CD1c-positive myeloid dendritic cell (primary cell): Measurements from ENCODE around the gene COX10.
A peak's percentile ranks its signal among the peaks of the same experiment; 100 is the strongest.

Source experiments
- DNase-seq: peaks from one replicate; pipeline ENCODE4 v3.0.0-alpha.2; 2016; ENCODE audit errors: extremely low spot score

The COX10 gene

GRCh38 chr17:14070344-14070984, 1.2 kb downstream of the COX10 start:
- DNase-seq = no peak

- peak; percentile 13 for DNase-seq
Observed at GRCh38 chr17:14072881-14073280, 3.6 kb downstream of the COX10 start.

GRCh38 chr17:14078027-14078426, 8.7 kb downstream of the COX10 start:
- DNase-seq = no peak

GRCh38 chr17:14080847-14081251, 11.5 kb downstream of the COX10 start:
- DNase-seq = no peak

- no peak for DNase-seq
Observed at GRCh38 chr17:14082848-14083247, 13.5 kb downstream of the COX10 start.

GRCh38 chr17:14084955-14085354, 15.7 kb downstream of the COX10 start:
- no peak for DNase-seq

GRCh38 chr17:14086189-14086588, 16.9 kb downstream of the COX10 start:
- DNase-seq = no peak

GRCh38 chr17:14089179-14089578, 19.9 kb downstream of the COX10 start:
- no peak for DNase-seq

- no peak for DNase-seq
Observed at GRCh38 chr17:14091367-14091766, 22.1 kb downstream of the COX10 start.

GRCh38 chr17:14092808-14093207, 23.5 kb downstream of the COX10 start:
- DNase-seq = no peak

- DNase-seq = no peak
Observed at GRCh38 chr17:14094676-14095601, 25.6 kb downstream of the COX10 start.

- no peak for DNase-seq
Observed at GRCh38 chr17:14095631-14096030, 26.3 kb downstream of the COX10 start.

- DNase-seq = no peak
Observed at GRCh38 chr17:14098246-14098645, 28.9 kb downstream of the COX10 start.

- DNase-seq = no peak
Observed at GRCh38 chr17:14101976-14102375, 32.7 kb downstream of the COX10 start.

- no peak for DNase-seq
Observed at GRCh38 chr17:14103836-14104235, 34.5 kb downstream of the COX10 start.

GRCh38 chr17:14104734-14105133, 35.4 kb downstream of the COX10 start:
- DNase-seq = no peak

- DNase-seq = no peak
Observed at GRCh38 chr17:14107889-14108288, 38.6 kb downstream of the COX10 start.

- no peak for DNase-seq
Observed at GRCh38 chr17:14112407-14112806, 43.1 kb downstream of the COX10 start.

- no peak for DNase-seq
Observed at GRCh38 chr17:14113137-14113536, 43.8 kb downstream of the COX10 start.

GRCh38 chr17:14116263-14117024, 47.1 kb downstream of the COX10 start:
- DNase-seq = no peak

- no peak for DNase-seq
Observed at GRCh38 chr17:14118951-14119350, 49.6 kb downstream of the COX10 start.

- DNase-seq = no peak
Observed at GRCh38 chr17:14119546-14119945, 50.2 kb downstream of the COX10 start.
